ENCODE data around the gene MDGA2.
"Not testable (repeated sequence)": the region's sequence is repeated elsewhere in the genome, so short reads cannot be mapped to it uniquely, and the experiment has no call there.

MDGA2 gene

GRCh38 chr14:47353186-47353585, 322.2 kb downstream of the MDGA2 start:
- Mint-ChIP-seq H3K9me3 (peaks cover 6 to 24% of the 10 kb centered on the region in 2 donors), H3K4me3 (no peak overlapping the region), H3K27ac (no peak overlapping the region), H3K27me3 (no peaks in the 10 kb centered on the region), H3K4me1 (no peaks in the 10 kb centered on the region)
- DNase-seq = no peak
- no peak for ATAC-seq

DNA sequence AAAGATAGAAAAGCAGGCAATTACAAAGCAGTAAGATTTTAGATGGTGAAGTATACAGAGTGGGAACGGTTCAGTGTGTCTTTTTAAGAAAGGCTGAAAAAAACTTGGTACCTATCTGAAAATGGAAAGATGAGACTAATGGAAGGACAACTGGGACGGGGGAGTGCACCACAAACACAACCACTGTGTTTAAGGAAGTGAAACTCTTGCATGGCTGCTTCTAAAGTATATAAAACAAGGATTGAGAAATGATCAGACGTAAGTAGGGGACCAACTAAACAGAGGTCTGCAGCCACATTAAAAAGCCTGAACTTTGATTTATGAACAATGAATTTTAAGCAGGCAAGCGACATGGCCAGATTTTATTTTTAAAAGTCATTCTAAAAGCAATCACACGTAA, 328.6 kb downstream of the MDGA2 start:
- no peak for ATAC-seq
- Mint-ChIP-seq H3K27ac (no peak overlapping the region), H3K4me1 (no peaks in the 10 kb centered on the region), H3K9me3 (no peaks in the 10 kb centered on the region), H3K27me3 (no peaks in the 10 kb centered on the region), H3K4me3 (no peak overlapping the region)
- no peak for DNase-seq

DNA sequence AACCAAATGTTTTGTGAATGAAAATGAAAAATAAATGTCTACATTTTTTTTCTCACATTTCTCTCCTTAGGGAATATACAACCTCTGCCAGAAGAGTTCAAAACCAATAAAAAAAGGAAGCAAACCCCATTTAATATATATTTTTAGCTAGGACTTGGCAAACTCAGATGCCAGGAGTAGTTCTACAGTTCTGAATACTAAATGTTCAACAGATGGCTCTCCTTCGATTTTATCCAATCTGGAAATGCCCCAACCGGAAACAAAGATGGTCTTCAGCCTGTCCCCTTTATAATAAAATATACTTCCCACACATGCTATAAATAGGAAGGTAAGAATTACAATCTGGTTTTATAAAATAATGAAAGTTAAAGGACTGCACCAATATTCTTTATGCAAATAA, 330.4 kb downstream of the MDGA2 start:
- no peaks in the 10 kb centered on the region for H3K4me1 Mint-ChIP-seq
- no peaks in the 10 kb centered on the region for H3K27me3 Mint-ChIP-seq
- DNase-seq (no peak), ATAC-seq (no peak)
- H3K9me3 Mint-ChIP-seq = no peaks in the 10 kb centered on the region
- H3K27ac Mint-ChIP-seq = no peak overlapping the region
- H3K4me3 Mint-ChIP-seq = no peak overlapping the region

GRCh38 chr14:47332939-47333338, 342.5 kb downstream of the MDGA2 start:
- no peak for ATAC-seq
- Mint-ChIP-seq H3K4me1 (no peaks in the 10 kb centered on the region), H3K4me3 (no peak overlapping the region), H3K27ac (no peak overlapping the region), H3K27me3 (no peaks in the 10 kb centered on the region), H3K9me3 (no peaks in the 10 kb centered on the region)
- no peak for DNase-seq

DNA sequence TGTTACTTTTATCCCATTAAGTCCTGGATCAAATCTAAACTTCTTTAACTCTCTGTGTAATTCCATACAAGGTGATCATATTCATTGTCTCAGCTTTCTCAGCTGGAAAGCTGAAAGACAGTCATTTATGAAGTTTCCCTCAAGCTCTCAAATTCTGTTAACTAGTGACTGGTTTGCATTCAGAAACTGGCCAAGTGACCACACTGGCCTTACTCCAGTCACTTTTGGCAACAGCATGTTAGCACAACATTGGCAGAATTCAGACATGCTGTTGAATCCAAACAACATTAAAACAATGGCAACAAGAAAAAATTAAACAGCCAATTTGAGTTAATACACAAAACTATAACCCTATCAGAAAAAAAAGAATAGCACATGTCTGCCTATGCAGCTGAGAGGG, 343.3 kb downstream of the MDGA2 start:
- Mint-ChIP-seq H3K27ac (no peak overlapping the region), H3K27me3 (no peaks in the 10 kb centered on the region), H3K4me3 (no peak overlapping the region), H3K9me3 (no peaks in the 10 kb centered on the region), H3K4me1 (no peaks in the 10 kb centered on the region)
- DNase-seq (no peak), ATAC-seq (no peak)

- DNase-seq (no peak), ATAC-seq (no peak)
- Mint-ChIP-seq H3K9me3 (peaks cover 0 to 5% of the 10 kb centered on the region in 2 donors), H3K27me3 (no peaks in the 10 kb centered on the region), H3K4me1 (no peaks in the 10 kb centered on the region), H3K27ac (no peak overlapping the region), H3K4me3 (no peak overlapping the region)
Observed at GRCh38 chr14:47328376-47328775, 347.0 kb downstream of the MDGA2 start.

DNA sequence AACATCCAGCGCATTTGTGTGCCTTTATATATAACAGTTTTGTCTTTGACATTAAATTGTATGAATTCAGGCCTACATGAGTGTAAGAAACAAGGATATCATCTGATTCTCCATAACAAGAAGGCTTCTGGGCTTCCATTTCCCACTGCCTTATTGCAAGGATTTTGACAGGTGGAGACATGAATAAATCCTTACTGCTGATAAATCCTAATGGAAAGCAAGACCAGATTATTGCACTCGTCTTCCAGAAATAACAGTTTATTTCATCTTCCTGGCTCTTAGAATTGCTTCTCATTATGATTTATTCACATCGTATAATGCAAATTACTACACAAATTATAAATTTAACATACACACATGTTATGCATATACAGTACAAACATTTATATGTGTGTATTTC, 348.1 kb downstream of the MDGA2 start:
- no peak for DNase-seq
- ATAC-seq = no peak
- Mint-ChIP-seq H3K27ac (no peak overlapping the region), H3K27me3 (no peaks in the 10 kb centered on the region), H3K9me3 (peaks cover 0 to 7% of the 10 kb centered on the region in 2 donors), H3K4me3 (no peak overlapping the region), H3K4me1 (no peaks in the 10 kb centered on the region)

GRCh38 chr14:47322751-47323150, 352.7 kb downstream of the MDGA2 start:
- Mint-ChIP-seq H3K4me3 (no peak overlapping the region), H3K4me1 (no peaks in the 10 kb centered on the region), H3K27me3 (no peaks in the 10 kb centered on the region), H3K27ac (no peak overlapping the region), H3K9me3 (peaks cover 7 to 14% of the 10 kb centered on the region in 2 donors)
- ATAC-seq = no peak
- no peak for DNase-seq

DNA sequence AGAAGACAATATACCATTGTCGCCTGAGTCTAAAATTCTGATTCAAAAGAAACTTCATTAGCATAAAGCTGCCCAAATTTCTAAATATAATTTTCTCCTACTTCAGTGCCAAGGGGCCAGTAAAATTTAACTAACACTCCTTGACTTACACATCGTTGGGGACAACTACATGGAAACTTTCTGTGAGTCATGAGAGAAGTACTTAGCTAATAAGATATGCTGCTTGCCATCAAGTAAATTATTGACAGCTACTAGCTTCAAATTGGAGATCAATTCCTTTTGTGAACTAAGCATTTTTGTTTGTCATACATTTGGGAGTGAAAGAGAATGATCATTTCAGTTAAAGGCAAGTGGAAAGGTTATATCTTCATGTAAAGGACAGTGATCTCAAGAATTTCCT, 373.3 kb downstream of the MDGA2 start:
- no peaks in the 10 kb centered on the region for H3K27me3 Mint-ChIP-seq
- no peak for DNase-seq
- H3K4me3 Mint-ChIP-seq = no peak overlapping the region

GRCh38 chr14:47300796-47301195, 374.6 kb downstream of the MDGA2 start:
- Mint-ChIP-seq H3K27me3 (no peaks in the 10 kb centered on the region), H3K9me3 (no peaks in the 10 kb centered on the region), H3K27ac (no peak overlapping the region), H3K4me1 (no peaks in the 10 kb centered on the region), H3K4me3 (no peak overlapping the region)
- DNase-seq = no peak
- no peak for ATAC-seq

More for the DNA sequence above, 373.3 kb downstream of the MDGA2 start:
- Mint-ChIP-seq H3K9me3 (peaks cover 0 to 4% of the 10 kb centered on the region in 2 donors), H3K4me1 (no peaks in the 10 kb centered on the region), H3K27ac (no peak overlapping the region)
- ATAC-seq = no peak

- DNase-seq (no peak), ATAC-seq (no peak)
- no peak overlapping the region for H3K27ac Mint-ChIP-seq
- no peaks in the 10 kb centered on the region for H3K27me3 Mint-ChIP-seq
- H3K9me3 Mint-ChIP-seq = no peaks in the 10 kb centered on the region
- no peaks in the 10 kb centered on the region for H3K4me1 Mint-ChIP-seq
- no peak overlapping the region for H3K4me3 Mint-ChIP-seq
Observed at GRCh38 chr14:47297374-47297773, 378.0 kb downstream of the MDGA2 start.

DNA sequence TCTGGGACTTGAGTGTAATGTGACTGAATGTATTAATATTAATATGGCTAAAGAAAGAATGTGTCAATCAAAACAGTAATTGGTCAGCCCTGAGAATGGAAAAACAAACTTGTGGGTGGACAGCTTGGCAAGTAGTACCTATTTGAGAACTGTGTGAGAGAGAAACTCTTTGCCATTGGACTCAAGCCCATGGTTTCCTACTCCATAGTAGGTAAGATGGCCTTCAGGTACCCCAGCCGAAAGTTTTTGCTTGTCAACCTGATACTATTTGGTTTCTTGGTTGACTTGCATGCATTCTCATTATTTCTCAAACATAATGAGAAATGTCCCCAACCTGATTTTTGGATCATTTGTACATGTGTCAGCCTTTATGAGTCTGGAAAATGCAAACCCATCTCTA, 391.1 kb downstream of the MDGA2 start:
- no peaks in the 10 kb centered on the region for H3K9me3 Mint-ChIP-seq
- no peak for DNase-seq
- ATAC-seq = no peak
- no peak overlapping the region for H3K27ac Mint-ChIP-seq
- H3K27me3 Mint-ChIP-seq = no peaks in the 10 kb centered on the region
- H3K4me3 Mint-ChIP-seq = no peak overlapping the region
- H3K4me1 Mint-ChIP-seq = no peaks in the 10 kb centered on the region

- ATAC-seq, H3K27ac Mint-ChIP-seq, H3K4me1 Mint-ChIP-seq, H3K27me3 Mint-ChIP-seq, H3K9me3 Mint-ChIP-seq, DNase-seq, H3K4me3 Mint-ChIP-seq: not testable (repeated sequence)
Observed at GRCh38 chr14:47281761-47282160, 393.6 kb downstream of the MDGA2 start.

- no peaks in the 10 kb centered on the region for H3K9me3 Mint-ChIP-seq
- ATAC-seq (peak; percentile 56), DNase-seq (peak; percentile 11 to 18)
- H3K27me3 Mint-ChIP-seq = no peaks in the 10 kb centered on the region
- no peak overlapping the region for H3K27ac Mint-ChIP-seq
- H3K4me3 Mint-ChIP-seq = no peak overlapping the region
- no peaks in the 10 kb centered on the region for H3K4me1 Mint-ChIP-seq
Observed at GRCh38 chr14:47278233-47278842, 397.1 kb downstream of the MDGA2 start.

- ATAC-seq = no peak
- Mint-ChIP-seq H3K9me3 (no peaks in the 10 kb centered on the region), H3K4me3 (no peak overlapping the region), H3K27ac (no peak overlapping the region), H3K4me1 (no peaks in the 10 kb centered on the region), H3K27me3 (no peaks in the 10 kb centered on the region)
- DNase-seq = no peak
Observed at GRCh38 chr14:47277703-47278102, 397.7 kb downstream of the MDGA2 start.

- H3K9me3 Mint-ChIP-seq = no peaks in the 10 kb centered on the region
- ATAC-seq = no peak
- no peaks in the 10 kb centered on the region for H3K27me3 Mint-ChIP-seq
- no peaks in the 10 kb centered on the region for H3K4me1 Mint-ChIP-seq
- no peak overlapping the region for H3K27ac Mint-ChIP-seq
- no peak overlapping the region for H3K4me3 Mint-ChIP-seq
- no peak for DNase-seq
Observed at GRCh38 chr14:47276931-47277330, 398.5 kb downstream of the MDGA2 start.

DNA sequence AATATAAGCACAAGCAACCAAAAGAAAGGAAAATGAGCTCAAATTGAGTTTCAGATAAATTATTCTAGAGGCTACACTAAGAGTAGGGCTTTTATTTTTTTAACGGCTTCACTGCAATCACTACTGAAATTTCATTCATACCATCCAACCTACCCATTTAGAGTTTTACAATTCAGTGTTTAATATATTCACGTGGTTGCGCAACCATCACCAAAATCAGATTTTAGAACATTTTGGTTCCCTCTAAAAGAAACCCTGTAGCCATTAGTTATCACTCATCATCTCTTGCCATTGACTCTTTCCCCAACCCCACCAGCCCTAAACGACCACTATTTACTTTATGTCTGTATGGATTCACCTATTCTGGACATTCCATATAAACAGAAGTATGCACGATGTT, 401.5 kb downstream of the MDGA2 start:
- Mint-ChIP-seq H3K4me1 (no peaks in the 10 kb centered on the region), H3K27ac (no peak overlapping the region), H3K9me3 (no peaks in the 10 kb centered on the region), H3K27me3 (no peaks in the 10 kb centered on the region), H3K4me3 (no peak overlapping the region)
- ATAC-seq = no peak
- DNase-seq = no peak

Data from stimulated activated naive CD8-positive, alpha-beta T cell treated with anti-CD3 and anti-CD28 coated beads, Interleukin-15, amount 100 ng/mL, for 72 hours (primary cell).